Astrocyte of the spinal cord (primary cell): ENCODE results near the gene SZRD1.

Source experiments
- DNase-seq: peaks from one replicate; pipeline ENCODE4 v3.0.0; 2011; ENCODE audit warnings: low read depth, low spot score
- H3K4me3 ChIP-seq: 2 replicates; pipeline ENCODE4 v1.5.1; 2011; ENCODE audit warnings: low read depth, mild to moderate bottlenecking, low read length, moderate library complexity
- in situ Hi-C: cut with HindIII; loops from 2 replicates; pipeline ENCODE4 v1.10.0; 2017; ENCODE audit warnings: low sequenced_read_pairs
- TF ChIP-seq, protein P1 (sequence below): IDR thresholded peaks from 2 replicates; pipeline ENCODE4 v1.5.1; 2012; ENCODE audit warnings: low read depth, mild to moderate bottlenecking, low read length, inconsistent platforms

SZRD1 gene

DNA sequence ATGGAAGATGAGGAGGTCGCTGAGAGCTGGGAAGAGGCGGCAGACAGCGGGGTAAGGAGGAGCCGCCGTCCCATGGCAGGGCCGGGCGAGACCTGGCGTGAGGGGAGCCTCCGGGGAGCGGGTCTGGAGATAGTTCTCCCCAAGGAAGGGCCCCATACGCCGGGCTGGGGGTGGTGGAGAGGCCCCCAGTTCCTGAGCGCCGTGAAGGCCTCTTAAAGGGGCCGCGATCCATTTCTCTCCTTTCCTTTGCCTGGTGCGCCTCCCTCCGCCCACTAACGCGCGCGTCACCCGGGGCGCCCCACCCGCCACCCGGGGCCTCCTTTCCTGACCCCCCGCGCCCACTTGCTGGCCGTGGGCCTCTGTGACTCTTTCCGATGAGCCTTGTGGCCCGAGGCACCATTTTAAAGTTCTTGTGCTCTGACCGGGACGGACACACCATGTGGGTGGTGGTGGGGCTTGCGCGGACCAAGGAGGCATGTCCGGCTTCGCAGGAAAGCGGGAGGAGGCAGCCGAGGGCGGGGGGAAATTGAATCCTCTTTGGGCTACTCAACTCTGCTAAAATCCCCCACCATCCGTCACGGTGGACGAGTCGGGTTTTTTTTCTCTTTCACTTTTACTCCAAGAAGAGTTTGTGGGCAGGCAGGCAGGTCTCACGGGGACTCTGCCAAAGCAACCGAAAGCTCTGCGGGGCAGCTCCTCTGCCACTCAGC lies 371 bp downstream of the SZRD1 start:
- TF ChIP-seq, protein P1, sequence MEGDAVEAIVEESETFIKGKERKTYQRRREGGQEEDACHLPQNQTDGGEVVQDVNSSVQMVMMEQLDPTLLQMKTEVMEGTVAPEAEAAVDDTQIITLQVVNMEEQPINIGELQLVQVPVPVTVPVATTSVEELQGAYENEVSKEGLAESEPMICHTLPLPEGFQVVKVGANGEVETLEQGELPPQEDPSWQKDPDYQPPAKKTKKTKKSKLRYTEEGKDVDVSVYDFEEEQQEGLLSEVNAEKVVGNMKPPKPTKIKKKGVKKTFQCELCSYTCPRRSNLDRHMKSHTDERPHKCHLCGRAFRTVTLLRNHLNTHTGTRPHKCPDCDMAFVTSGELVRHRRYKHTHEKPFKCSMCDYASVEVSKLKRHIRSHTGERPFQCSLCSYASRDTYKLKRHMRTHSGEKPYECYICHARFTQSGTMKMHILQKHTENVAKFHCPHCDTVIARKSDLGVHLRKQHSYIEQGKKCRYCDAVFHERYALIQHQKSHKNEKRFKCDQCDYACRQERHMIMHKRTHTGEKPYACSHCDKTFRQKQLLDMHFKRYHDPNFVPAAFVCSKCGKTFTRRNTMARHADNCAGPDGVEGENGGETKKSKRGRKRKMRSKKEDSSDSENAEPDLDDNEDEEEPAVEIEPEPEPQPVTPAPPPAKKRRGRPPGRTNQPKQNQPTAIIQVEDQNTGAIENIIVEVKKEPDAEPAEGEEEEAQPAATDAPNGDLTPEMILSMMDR = no peak
- peak; percentile 91 for DNase-seq
- in situ Hi-C loops = no loop called here
- peak overlapping the region; percentile 78 for H3K4me3 ChIP-seq

DNA sequence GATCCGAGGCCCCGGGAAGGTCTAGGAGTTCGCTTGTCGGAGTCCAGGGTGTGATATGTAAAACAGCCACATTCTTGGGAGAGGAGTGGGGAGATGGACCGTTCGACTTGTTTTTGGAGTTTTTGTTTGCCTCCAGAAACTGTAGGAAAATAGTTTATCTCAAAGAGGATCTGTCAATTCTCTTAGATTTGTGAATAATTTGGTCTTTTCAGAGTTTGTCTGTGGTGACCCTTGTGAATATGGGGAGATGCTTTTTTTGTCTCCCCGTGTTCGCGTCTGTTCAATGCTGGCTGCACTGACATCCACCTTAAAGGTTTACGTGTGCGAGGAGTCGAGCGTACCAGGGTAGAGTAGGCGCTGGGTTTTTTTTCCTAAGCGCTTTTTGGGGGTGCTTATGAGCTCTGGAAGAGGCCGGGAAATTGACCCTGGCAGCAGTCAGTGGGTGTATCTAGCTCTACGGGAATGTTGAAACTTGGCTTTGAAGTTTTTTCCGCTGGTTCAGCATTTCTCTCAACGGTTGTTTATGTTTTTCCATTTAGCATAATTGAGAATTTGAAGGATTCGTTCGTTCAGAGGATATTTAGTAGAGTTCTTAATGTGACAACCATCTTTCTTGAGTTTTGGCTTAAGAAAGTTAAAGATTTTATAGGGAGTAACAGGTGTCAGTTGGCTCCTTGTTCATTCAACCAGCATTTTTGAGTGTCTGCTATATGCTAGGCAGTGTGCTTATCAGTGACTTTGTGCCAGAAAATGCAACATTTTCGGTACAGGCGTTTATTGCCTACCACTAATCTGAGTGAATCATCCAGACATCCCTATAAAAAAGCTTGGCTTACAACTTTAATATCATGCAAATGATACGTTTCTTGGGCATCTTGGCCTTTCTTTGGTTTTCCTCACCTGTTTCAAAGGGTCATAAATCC lies 1.2 kb downstream of the SZRD1 start:
- H3K4me3 ChIP-seq = peak overlapping the region; percentile 78
- peak; percentile 36 for DNase-seq
- in situ Hi-C loops = no loop called here
- TF ChIP-seq, protein P1 = no peak

DNA sequence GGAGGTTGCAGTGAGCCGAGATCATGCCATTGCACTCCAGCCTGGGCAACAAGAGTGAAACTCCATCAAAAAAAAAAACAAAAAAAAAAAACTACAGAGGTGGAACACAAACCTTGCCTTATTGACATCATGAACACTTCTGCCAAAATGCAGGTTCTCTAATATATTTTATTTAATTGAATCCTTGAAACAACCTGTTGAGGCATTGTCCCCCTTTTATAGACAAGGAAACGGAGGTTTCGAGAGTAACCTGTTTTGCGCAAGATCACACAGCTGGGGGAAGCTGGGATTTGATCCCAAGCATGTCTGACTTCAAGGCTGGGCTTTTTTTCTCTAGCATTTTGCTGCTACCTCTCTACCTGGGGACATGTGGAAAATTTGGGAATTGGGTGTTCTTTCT lies 2.8 kb downstream of the SZRD1 start:
- TF ChIP-seq, protein P1 = no peak
- H3K4me3 ChIP-seq = no peak overlapping the region
- DNase-seq = no peak
- in situ Hi-C loops = no loop called here

DNA sequence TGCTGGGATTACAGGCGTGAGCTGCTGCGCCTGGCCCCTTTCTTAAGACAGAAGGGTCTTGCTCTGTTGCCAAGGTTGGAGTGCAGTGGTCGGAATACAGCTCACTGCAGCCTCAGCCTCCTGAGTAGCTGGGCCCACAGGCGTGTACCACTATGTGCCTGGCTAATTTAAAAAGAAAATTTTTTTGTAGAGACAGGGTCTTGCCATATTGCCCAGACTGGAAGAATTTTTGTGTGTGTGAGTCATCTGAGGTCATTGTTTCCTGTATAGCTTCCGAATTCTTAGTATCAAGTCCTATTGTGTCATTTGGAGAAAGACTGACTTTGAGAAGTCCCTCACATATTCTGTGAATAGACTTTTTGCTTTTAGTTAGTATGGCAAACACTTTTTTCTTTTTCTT lies 4.7 kb downstream of the SZRD1 start:
- in situ Hi-C loops = no loop called here
- TF ChIP-seq, protein P1 = no peak
- peak; percentile 50 for DNase-seq
- H3K4me3 ChIP-seq = no peak overlapping the region

DNA sequence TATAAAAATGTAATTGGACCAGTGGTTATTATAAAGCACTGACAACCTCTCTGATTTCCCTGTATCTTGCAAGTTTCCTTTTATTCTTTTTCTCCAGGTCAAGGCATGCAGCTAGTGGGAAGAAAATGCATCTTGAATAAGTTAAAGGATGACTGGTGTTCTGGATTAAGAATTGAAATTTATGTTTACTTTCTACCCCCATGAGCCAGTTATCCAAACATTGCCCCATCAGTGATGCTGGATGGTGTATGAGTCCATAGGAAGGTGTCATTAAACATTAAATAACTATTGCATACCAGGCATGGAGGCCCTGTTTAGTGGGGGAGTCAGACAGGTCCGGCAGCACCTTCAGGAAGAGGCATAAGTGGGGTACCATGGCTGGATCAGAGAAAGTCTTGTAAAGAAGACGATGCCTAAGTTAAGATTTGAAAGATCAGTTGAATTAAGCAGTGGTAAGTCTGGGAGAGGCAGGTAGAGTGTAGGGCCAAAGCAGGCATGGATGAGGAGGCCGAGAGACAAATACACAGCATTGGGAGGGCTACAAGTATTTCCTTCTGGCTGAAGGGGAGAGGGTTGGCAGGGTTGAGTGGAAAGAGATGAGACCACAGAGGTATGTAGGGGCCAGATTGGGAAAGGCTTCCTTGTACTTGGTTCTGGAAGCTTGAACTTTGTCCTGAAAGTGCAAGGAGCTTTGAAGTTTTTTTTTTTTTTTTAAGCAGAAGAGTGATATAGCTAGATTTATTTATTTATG lies 5.7 kb downstream of the SZRD1 start:
- TF ChIP-seq, protein P1 = no peak
- in situ Hi-C loops = no loop called here
- no peak for DNase-seq

DNA sequence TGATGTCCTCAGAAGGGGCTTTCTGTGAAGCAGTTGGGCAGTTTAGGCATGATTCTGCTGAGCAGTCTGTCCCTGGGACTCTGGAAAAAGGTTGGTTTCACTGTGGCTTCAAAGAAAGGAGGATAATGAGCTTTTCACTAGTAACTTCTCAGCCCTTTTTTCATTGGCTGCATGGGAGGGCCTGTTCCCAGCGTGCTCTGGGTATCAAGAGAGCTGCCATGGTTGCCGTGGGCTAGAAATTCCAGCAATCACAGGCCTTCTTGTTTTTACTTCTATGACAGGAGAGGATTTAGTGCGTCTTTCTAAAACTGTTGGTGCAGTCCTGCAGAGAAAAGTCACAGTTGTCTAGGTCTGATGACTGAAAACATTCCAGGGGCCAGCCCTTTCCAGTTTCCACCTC lies 7.2 kb downstream of the SZRD1 start:
- TF ChIP-seq, protein P1 = no peak
- H3K4me3 ChIP-seq = no peak overlapping the region
- DNase-seq = no peak
- in situ Hi-C loops = no loop called here

More for the DNA sequence above, 5.7 kb downstream of the SZRD1 start:
- no peak overlapping the region for H3K4me3 ChIP-seq
